Measurements from ENCODE around the gene FMO1.
"Not testable (repeated sequence)": the region's sequence is repeated elsewhere in the genome, so short reads cannot be mapped to it uniquely, and the experiment has no call there.

FMO1 gene

DNA sequence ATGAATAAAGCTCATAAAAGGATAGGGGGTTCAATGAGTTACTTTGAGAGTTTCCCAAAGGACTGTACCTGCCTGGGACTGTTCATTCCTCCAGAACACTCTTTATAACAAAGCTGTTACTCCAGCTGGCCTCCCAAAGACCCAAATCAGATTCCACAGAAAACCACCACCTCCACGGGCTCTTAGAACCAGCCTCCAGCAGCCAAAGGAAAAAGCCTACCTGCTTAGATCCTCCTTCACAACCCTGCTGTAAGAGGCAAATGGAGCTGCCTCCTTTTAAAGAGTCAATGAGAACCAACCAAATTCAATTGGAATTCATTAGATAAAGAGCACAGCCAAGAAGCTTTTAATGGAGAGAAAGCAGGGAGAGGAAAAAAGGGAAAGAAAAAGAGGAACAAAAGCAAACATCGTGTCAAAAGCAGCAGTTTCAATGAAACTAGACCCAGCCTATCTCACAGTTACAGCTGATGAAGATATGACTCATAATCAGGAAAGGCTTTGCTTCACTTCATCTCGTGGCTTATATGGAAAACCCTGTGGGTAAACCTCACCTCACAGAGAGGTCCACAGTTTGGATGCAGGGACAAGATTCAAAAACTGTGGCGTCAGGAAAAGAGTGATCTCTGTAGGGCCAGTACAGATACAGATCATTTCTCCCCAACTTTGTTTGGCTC, 37.9 kb downstream of the FMO1 start:
- no peak for DNase-seq

DNA sequence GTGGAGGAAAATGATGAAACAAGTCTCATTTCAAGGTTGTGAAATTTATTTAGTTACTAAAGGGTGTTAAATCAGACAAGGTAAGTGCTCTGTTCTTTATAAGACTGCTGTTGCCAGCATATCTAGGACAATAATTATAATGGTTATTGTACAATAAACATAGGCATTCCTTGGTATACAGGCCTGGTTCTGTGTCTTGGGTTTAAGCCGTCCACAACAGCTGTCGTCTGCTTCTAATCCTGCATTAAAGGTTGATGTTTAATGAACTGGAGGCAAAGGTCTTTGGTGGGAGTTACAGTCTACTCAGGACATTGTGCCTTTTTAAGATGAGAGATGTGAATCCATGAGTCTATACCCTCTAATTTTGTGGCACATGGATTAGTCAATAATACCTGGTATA, 42.3 kb downstream of the FMO1 start:
- DNase-seq = no peak

DNA sequence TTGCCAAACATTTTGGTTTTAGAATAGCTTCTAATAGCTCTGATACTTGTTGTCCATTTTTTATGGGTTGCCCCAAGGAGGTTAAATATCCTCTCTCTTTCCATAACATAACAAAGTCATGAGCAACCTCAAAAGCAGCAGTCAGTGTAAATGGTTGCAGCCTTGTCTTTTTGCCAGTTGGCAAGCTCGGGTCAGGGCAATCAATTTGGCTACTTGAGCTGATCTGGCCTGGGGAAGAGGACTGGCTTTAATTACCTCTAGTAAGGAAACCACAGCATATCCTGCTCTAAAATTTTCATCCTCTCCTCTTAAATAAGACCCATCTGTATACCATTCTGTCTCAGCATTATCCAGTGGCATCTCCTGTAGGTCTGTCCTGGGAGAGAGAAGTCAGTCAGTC, 44.5 kb downstream of the FMO1 start:
- no peak for DNase-seq

DNA sequence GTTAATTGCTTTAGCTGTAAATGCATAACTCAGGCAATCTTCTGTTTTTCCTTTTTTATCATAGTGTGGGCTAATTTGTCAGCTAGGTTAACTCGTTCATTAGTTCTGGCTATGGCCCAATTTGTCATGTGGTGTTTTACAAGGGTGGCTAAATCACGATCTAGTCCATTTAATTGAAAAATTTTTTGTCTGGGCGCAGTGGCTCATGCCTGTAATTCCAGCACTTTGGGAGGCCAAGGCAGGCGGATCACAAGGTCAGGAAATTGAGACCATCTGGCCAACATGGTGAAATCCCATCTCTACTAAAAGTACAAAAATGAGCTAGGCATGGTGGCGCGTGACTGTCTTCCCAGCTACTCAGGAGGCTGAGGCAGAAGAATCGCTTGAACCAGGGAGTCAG, 47.1 kb downstream of the FMO1 start:
- DNase-seq = not testable (repeated sequence)

DNA sequence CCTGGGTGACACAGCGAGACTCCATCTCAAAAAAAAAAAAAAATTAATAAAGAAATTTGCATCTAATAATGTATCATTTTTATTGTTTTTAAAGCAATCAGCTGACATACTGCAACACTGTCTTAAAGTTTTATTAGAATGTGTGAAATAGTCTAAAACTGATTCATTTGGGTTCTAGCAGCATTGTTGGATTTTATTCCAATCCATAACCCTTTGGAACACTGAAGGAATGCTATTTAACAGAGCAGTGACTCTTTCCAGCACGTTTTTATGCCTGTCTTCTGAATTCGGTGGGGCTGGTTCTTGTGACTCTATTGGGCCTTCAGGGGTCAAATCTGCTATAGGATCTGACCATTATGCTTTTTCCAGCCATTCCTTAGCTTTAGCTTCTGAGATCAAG, 47.5 kb downstream of the FMO1 start:
- no peak for DNase-seq

DNA sequence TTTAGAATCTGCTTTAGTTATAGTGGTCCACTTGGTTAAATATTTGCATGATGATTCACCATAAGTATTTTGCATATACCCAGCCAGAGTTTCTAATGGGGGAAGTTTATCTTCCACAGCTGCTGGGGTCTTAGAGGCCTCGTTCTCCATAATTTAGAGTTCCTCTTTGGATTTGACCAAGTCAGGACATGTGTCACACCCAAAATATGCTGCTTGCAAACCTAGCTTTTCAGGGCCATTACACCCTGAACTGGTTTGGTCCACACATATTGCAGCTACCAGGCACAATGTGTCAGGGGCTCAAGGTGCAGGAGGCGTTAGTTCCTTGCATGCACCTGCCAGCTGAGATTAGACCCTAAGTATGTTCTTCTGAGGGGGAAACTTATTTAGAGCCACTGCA, 48.6 kb downstream of the FMO1 start:
- no peak for DNase-seq

DNA sequence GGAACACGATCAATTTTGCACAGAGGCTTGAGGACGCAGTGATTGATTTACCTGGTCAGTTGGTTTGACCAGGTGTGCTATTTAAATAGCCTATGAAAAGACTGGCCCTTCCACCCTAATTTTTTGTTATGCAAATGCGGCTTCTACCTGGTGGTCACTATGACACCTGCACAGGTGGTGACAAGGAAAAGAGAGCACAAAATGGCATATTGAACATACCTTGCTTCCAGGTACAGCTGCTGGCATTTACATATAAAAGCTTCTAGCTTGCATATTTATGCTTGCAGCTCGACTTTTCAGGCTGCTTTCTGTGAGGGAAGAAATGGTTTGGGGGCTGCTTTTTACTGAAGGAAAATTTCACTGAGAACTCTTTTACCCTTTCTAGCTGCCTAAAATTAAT, 50.4 kb downstream of the FMO1 start:
- DNase-seq = no peak

DNA sequence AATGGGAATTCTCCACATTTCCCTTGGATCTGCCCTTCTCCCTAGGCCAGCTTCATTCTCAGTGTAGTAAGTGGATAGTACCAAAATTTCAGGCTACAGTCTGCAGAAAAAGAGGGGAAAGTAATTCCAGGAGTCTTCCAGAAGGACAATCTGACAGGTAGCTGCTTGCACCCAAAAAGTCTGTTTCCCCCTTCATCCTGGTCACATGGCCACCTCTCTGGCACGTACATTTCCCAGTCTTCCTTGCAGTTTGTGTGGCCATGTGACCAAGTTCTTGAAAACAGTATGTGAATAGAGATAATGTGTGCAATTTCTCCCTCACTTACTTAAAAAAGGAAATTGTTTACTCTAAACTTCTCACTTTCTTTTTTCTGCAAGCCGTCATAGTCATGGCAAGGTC, 51.0 kb downstream of the FMO1 start:
- no peak for DNase-seq

DNA sequence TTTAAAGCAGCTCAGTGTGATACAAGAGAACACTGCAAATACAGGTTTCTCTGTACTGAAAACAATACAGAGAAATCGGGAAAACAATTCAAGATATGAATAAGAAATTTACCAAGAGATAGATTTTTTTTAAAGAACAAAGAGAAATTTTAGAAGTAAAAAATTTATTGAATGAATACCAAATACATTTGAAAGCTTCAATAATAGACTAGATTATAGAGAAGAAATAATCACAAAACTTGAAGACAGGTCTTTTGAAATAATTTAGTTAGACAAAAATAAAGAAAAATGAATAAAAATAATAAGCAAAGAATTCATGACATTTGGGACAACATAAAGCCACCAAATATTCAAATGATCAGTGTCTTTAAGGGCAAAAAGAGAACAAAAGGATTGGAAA, 52.1 kb downstream of the FMO1 start:
- no peak for DNase-seq

DNA sequence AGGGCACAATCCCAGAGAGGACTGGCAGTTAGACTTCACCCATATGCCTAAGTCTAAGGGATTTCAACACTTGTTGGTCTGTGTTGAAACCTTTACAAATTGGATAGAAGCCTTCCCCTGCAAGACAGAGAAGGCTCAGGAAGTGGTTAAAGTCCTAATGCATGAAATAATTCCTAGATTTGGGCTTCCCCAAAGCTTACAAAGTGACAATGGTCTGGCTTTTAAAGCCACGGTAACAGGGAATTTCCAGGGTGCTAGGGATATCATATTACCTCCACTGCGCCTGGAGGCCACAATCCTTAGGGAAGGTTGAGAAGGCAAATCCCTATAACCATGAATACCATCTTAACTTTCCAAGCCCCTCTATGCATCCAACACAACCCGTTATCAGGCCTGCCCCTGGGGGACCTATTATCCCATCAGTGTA, 62.4 kb downstream of the FMO1 start:
- no peak for DNase-seq

DNA sequence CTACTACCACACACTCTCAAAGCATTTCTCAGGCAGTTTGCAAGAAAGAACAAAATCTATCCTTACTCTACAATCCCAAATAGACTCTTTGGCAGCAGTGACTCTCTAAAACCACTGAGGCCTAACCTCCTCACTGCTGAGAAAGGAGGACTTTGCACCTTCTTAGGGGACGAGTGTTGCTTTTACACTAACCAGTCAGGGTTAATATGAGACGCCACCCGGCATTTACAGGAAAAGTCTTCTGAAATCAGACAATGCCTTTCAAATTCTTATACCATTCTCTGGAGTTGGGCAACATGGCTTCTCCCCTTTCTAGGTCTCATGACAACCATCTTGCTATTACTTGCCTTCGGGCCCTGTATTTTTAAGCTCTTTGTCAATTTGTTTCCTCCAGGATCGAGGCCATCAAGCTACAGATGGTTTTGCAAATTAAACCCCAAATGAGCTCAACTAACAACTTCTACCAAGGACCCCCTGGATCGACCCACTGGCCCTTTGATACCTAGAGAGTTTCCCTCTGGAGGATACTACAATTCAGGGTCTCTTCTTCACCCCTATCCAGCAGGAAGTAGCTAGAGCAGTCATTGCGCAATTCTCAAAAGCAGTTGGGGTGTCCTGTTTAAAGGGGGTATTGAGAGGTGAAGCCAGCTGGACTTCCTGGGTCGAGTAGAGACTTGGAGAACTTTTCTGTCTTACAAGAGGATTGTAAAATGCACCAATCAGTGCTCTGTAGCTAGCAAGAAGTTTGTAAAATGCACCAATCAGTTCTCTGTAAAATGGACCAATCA, 63.7 kb downstream of the FMO1 start:
- DNase-seq = no peak

DNA sequence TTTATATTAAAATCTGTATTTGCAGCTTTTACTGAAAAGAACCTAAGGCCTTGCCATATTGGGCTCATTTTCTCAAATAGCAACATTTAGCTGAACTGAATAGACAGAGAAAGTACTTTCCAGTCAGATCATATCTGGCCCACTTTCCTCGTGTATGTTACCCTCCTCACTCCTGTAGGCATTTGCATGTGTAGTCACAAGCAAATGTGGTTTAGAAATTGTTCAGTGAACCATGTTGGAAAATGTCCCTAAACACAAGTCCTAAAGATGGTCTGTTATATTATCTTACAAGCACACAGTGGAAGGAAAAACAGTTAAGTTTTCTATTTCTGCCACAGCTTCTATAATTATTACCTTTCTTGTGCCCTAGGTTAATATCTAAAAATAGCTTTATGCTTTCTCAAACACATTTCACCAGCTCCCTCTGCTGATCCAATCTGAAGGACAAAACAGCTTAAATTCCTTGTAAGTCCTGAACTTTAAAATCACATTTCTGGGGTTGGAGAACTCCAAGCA, 65.1 kb downstream of the FMO1 start:
- DNase-seq = no peak

DNA sequence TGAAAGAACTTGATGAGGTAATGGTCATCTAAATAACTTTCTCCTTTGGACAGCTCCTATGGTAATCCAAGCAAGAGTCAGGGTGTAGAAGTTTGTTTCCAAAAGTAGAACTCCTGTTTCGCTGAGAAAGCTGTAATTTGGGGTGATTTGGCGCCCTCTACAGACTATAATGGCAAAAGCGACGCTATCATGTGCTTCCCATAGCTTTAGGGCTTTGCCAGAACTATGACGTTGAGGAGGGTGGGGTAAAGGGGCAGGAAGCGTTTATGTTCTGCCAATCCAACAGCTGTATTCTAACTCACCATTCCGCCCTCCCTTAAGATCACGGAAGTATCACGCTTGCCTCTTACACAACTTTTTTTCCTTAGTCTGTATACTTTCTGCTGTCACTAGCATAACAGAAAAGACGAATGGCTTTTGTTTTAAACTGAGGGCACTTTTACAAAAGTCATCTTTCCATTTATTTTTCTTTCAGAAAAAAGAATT, 65.6 kb downstream of the FMO1 start, which contains the start of gene FMO4:
TSS of gene FMO4 (plus strand) at position 349 of the 486 bp plus-strand sequence. CDS start 5,643 bp downstream, outside the sequence.
- DNase-seq = peak; percentile 78

DNA sequence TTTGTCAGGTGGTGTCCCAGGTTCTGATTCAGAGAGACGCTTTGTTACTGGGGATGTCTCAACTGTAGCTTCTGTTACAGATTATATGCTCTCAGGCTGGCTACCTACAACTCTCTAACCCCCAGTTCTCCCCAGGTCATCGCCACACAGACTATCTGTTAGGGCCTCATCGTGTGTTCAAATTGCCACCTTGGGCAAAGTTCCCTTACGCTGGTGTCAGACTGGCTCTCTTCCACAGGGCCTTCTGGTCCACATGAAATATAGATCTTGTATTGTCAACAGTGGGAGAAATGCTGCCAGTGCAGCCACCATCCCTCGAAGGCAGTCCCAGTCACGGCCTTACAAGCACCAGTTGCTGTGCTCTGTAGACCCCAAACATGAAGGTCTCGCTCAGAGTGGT, 81.0 kb downstream of the FMO1 start:
- DNase-seq = no peak

DNA sequence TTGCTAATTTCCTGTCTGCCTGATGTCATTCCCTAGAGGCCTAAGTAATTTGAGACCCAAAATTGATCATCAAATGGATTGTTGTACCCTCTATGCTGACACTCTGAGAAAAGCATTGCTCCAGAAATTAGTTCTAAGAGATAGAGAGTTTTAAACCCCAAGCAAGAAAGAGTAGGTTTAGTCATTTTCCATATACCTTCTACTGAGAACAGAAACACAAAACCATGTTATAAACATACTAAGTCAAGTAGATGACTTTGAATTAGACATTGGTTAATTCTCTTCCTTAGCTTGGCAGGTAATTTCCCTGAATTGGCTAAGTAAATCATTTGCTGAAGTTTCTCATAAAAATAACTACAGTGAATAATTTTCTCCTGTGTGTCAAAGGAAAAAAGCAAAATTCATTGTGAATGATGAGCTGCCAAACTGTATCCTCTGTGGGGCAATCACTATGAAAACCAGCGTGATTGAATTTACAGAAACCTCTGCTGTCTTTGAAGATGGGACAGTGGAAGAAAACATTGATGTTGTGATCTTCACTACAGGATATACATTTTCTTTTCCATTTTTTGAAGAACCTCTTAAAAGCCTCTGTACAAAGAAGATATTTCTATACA, 85.8 kb downstream of the FMO1 start:
- no peak for DNase-seq
